ENCODE results near the gene FYCO1. TPM values are rescaled to one million over a fixed set of nuclear protein-coding genes. Genes with fewer than 3 reads are reported as not detected.

Gene FYCO1
- total and polyA plus RNA-seq, 2 of the 8 experiments (the other 6 are each of a cell fraction or from before 2014, with no cell fraction given) = 4.8 to 10.8 TPM

DNA sequence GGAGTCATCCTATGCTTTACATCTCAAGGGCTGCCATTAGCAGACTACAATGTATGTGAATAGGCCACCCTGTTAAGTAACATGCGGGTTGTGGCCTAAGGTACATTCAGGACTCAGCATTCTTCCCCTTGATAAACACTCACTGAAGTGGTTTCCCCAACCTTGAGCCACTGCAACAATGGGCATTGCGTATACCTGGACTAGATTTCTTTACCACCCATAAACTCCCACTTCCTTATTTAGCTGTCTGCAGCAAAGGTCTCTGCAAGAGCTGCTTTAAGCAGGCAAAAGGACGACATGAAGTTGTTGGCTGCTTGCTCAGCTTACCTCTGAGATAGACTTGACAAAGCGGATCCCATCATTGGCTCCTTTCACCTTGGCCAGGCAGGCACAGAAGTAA, 16.2 kb downstream of the FYCO1 start:
- Histone ChIP-seq H2BK15ac (ENCODE audit: low read length) (no peak overlapping the region), H3K4me2 (ENCODE audit: insufficient read depth in 1 of 2, low read depth in 2 of 2, low read length in 2 of 2) (no peak overlapping the region), H4K8ac (ENCODE audit: extremely low read depth, insufficient read depth, low read length) (no peak overlapping the region), H4K20me1 (replicated peaks in 1 of 2; ENCODE audit: control insufficient read depth in 1 of 2, insufficient read depth in 2 of 2, low read length in 2 of 2) (peaks cover 0 to 1% of the 10 kb centered on the region in 2 experiments), H3K36me3 (ENCODE audit: control insufficient read depth in 2 of 4, insufficient read depth in 4 of 4, low read length in 3 of 4) (peaks cover 11 to 73% (median 58%) of the 10 kb centered on the region in 4 experiments), H2BK5ac (ENCODE audit: low read depth, low read length) (no peak overlapping the region), H2BK12ac (ENCODE audit: low read depth, low read length) (no peak overlapping the region), H4K5ac (ENCODE audit: insufficient read length, low read depth, low read length) (no peak overlapping the region), H3K9ac (replicated peaks in 1 of 4; ENCODE audit: extremely low read depth in 1 of 4, low read depth in 3 of 4, low read length in 3 of 4) (no peak overlapping the region), H3K4ac (replicated peaks; ENCODE audit: insufficient read length, low read depth, low read length) (no peak overlapping the region), H2AK5ac (ENCODE audit: low read depth, low read length) (no peak overlapping the region), H3K18ac (ENCODE audit: extremely low read depth, low read length) (no peak overlapping the region), H3K4me3 (ENCODE audit: extremely low read depth in 1 of 4, insufficient read depth in 2 of 4, low read depth in 3 of 4, low read length in 4 of 4) (no peak overlapping the region), H3K9me3 (ENCODE audit: insufficient read depth in 2 of 2, low read depth in 1 of 2, low read length in 1 of 2) (no peaks in the 10 kb centered on the region), H3K27me3 (replicated peaks in 1 of 4; ENCODE audit: control insufficient read depth in 3 of 4, extremely low read depth in 1 of 4, insufficient read depth in 3 of 4, low read length in 3 of 4) (no peaks in the 10 kb centered on the region), H2BK120ac (replicated peaks; ENCODE audit: low read depth, low read length) (no peak overlapping the region), H3K23me2 (ENCODE audit: low read depth, low read length) (no peaks in the 10 kb centered on the region), H3K79me2 (ENCODE audit: control insufficient read depth in 1 of 2, insufficient read depth in 2 of 2, low read length in 2 of 2) (no peaks in the 10 kb centered on the region), H3K23ac (ENCODE audit: insufficient read length) (no peak overlapping the region), H3K79me1 (ENCODE audit: low read depth, low read length) (no peaks in the 10 kb centered on the region), H2AFZ (ENCODE audit: low read length) (no peak overlapping the region), H2BK20ac (ENCODE audit: low read length) (no peak overlapping the region), H3K4me1 (replicated peaks in 1 of 4; ENCODE audit: control insufficient read depth in 3 of 4, insufficient read depth in 4 of 4, low read length in 3 of 4) (no peaks in the 10 kb centered on the region), H3K56ac (replicated peaks; ENCODE audit: insufficient read length, low read depth, low read length) (no peak overlapping the region), H4K91ac (replicated peaks; ENCODE audit: insufficient read length, low read length) (no peak overlapping the region), H3K27ac (ENCODE audit: low read depth, low read length) (no peak overlapping the region), H3K14ac (ENCODE audit: insufficient read length) (no peak overlapping the region)
- no peak for DNase-seq (ENCODE audit: low read depth in 1 of 2, low spot score in 2 of 2)
- no peak for FAIRE-seq
- POLR2A ChIA-PET (ENCODE audit: partially characterized antibody) = no interaction called here
- 90% methylated on average over 4 of the region's 4 CpGs; no CpG with 5 or more reads in 1 of the 2 experiments for WGBS, 2 experiments (ENCODE audit: extremely low coverage in 1 of 2, insufficient coverage in 1 of 2, insufficient read length in 1 of 2, insufficient replicate concordance in 2 of 2, low coverage in 1 of 2, low lambda C conversion rate in 2 of 2, missing lambda C conversion rate in 1 of 2)
- CTCF ChIA-PET (ENCODE audit: partially characterized antibody) = interaction anchor here (1.2 to 3.6 kb wide), 4 partner anchors 12 to 101 kb away, joined by 3 to 11 read pairs (median 7); no protein-coding TSS in a partner anchor
- TF ChIP-seq, protein P1, sequence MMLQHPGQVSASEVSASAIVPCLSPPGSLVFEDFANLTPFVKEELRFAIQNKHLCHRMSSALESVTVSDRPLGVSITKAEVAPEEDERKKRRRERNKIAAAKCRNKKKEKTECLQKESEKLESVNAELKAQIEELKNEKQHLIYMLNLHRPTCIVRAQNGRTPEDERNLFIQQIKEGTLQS (IDR thresholded peaks at IDR 0.05; ENCODE audit: insufficient read depth, low read depth, low read length) = no peak
- TF ChIP-seq NANOG (IDR thresholded peaks at IDR 0.05; ENCODE audit: insufficient read depth, low read depth, low read length, poor library complexity, severe bottlenecking) = no peak
- no peak for TF ChIP-seq USF2 (IDR thresholded peaks at IDR 0.05; ENCODE audit: low read length)
